ENCODE measurements around the gene IKBKE.
A peak's percentile ranks its signal among the peaks of the same experiment; 100 is the strongest.

IKBKE gene

DNA sequence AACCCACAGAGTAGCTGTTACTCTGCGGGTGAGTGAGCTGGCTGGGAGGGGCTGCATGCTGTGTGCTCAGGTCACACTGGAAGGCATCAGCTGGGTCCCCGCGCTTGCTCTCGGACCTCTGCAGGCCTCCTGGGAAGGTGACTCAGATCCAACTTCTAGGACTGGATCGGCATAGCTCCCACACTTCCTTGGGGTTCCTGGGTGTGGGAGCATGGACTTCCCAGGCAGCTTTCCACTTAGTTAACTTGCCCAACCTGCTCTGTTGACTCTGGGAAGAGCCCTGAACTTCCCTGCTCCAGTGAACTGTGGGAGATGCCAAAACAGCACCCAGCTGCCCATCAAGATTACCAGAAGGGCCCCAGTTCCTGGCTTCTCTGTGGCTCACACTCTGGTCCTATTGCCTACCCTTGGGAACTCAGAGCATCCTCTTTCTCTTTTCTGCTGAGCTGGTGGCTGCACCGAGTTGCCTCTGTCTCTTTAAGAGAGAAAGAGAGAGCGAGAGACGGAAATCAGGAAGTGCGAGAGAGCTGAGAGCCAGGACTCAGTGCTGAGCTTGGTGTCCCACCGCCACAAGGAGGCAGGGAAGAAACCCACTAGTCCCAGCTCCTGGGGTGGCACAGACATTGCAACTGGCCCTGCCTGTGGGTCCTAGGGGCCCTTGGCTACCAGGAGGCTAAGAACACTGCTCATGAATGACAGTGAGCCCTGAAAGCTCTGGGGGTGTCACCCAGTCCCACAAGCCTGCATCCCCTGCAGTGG is at the start of gene IKBKE:
Gene IKBKE, plus strand, starts transcription at position 544 of the 759 bp plus-strand sequence. CDS start 2,752 bp downstream, outside the sequence.
- peak; percentile 44 for DNase-seq (ENCODE audit: low read depth)

- no peak for DNase-seq (ENCODE audit: low read depth)
These were observed 48.5 kb upstream of the IKBKE start for GRCh38 chr1:206421616-206422340.

GRCh38 chr1:206422525-206422924 is 47.8 kb upstream of the IKBKE start:
- DNase-seq (ENCODE audit: low read depth), result no peak

- no peak for DNase-seq (ENCODE audit: low read depth)
These were observed 43.0 kb upstream of the IKBKE start for GRCh38 chr1:206427291-206427690.

GRCh38 chr1:206429421-206429820 is 40.9 kb upstream of the IKBKE start:
- no peak for DNase-seq (ENCODE audit: low read depth)

DNA sequence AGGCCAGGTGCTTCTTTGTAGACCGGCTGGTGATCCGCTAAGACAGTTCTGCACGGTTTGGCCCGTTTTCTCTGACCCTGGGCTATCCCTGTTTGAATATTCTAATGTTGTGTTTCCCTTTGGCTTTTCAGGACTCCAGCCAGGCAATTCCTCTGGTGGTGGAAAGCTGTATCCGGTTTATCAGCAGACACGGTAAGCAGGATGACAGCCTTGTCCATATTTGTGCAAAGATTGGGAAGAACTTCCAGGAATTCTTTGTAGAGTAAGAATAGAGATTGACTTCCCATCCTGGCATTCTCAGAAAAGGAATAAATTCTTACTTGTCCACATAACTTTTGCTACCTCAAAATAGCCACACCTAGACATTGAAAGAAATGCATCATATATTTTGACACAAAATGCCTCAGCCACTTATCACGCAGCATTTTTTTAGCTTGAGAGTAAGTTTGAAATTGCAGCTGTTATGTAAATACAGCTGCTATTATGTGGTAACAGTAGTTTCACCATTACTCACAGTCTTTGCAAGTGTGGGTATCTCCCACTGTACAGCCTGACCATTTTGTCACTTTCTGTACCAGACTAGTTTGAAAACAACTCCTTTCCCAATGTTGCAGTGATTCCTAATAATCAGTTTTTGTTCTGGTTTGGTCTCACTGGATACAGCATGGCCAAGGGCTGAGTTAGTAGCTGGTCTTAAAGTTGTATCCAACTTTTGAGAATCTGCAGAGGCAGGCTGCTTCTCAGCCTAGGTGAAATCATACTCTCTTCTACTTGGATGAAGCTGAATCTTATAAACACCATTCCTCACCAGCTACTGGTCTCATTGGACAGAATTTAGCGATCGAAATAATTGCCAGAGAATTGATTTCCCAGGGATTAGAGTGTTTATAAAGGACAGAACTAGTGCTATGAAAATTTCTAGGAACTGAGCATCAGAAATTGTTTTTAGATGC is 40.0 kb upstream of the IKBKE start:
- DNase-seq (ENCODE audit: low read depth), result no peak

- DNase-seq (ENCODE audit: low read depth), result no peak
These were observed 34.8 kb upstream of the IKBKE start for GRCh38 chr1:206435445-206435844.

- DNase-seq (ENCODE audit: low read depth), result no peak
These were observed 31.7 kb upstream of the IKBKE start for GRCh38 chr1:206438554-206438953.

DNA sequence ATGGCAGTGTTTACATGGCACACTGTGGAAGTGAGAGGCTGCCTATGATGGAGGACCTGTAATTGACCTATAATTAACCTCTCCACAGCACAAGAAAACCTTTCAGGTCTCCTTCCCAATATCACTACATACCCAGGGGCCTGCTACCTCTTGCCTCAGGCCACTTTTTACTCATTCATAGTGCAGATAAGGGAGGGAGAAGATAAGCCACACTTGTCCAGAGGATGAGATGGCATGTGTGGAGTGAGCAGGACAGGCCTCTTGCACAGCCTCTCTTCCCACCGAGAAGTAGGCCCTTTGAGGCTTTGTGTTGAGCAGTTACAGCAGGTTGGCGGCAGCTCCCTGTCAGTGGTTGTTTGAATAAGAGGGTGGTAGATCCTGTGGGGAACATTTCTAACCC is 31.1 kb upstream of the IKBKE start:
- no peak for DNase-seq (ENCODE audit: low read depth)

DNA sequence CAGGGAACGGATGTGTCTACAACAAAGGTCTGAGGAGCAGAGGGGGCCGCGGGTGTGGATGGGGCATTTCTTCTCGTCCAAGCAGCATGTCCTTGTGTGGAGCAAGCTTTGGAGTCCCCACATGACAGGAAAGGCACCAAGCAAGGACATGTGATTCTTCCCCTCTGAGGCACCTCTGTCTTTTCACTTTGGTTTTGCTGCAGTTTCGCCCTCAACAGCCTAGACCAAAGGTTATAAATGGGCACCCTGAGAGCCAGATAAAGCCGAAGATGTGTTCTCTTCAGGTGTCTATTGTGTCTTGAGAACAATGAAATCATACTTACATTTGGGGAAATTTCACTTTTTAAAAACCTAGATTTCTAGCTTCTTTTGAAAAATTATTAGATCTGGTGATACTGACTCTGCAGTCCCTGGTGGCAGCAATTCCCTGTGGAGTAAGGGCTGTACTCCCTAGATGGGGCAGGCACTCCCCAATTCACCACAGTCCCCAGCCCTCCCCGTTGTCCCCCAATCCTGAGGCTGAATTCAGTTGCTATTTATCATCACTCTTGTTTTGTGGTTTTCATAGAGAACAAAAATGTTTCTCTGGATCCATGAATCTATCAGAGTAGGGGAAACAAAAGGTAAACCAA is 28.8 kb upstream of the IKBKE start:
- DNase-seq (ENCODE audit: low read depth), result no peak

- no peak for DNase-seq (ENCODE audit: low read depth)
These were observed 28.2 kb upstream of the IKBKE start for GRCh38 chr1:206442101-206442500.

GRCh38 chr1:206445116-206445515 is 25.2 kb upstream of the IKBKE start:
- DNase-seq (ENCODE audit: low read depth), result no peak

- no peak for DNase-seq (ENCODE audit: low read depth)
These were observed 24.3 kb upstream of the IKBKE start for GRCh38 chr1:206445911-206446356.

DNA sequence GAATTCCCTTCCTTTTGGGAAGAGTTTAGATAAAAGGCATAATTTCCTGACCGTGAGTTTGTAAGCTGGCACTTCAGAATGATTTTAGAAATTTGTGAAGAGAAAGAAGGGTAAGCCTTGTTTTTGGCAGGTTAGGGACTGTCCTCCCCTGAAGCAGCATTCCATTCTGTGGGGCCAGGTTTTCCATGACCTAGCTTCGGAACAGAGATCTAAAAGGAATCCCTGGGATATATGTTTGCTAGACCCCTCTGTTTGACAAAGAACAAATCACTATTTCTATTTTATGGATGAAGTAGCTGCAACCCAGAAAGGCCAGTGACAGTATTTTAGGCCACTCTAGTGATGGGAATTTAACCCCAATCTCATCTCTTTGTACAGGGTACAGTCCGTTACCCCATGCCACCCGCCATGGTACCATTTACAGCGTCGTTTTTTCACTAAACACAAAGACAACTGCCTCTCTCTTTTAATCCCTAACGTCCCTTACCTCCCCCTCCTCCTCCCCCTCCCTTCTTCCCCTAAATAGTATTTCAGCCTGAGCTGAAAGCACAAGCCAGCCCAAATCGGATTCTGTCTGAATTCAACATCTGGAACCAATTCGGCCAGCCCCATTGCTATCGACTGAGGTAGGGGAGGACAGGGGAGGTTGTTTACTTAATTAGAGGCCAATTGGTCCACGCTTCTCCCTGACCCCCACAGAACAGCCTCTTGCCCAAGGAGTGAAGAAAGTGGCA is 23.4 kb upstream of the IKBKE start:
- no peak for DNase-seq (ENCODE audit: low read depth)

DNA sequence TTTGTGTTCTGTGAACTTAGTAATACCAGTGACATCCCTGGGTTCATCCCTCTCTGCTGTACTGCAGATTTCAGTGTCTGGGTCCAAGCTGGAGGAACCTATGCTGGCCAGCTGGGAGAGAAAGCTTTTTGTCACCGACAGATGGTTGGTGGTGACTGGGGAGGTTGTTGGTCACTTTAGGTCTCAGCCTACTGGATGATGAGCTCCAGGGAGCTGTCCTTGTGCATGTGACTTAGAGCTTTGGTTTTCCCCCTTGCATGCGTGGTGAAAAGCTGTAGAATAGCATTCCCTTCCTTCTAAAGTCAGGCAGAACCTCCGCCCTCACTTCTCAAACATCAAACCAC is 22.9 kb upstream of the IKBKE start:
- DNase-seq (ENCODE audit: low read depth), result no peak

DNA sequence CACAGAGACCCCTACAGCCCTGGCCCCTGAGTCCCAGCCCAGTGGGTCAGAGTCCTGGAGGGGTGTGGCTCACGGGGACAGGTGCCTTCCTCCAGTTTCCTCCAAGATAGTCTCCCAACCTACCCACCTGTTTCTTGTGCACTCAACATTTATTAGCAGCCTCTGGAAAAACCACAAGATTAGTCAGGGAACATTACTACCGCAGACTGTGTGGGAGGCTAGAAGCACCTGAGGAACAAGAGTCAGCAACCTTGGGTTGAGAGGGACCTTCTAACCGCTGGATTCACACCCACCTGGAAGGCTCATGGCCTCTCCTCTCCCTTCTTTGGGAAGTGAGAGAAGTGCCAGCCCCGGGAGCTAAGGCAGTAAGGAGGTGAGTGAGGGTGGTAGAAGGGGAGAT is 22.5 kb upstream of the IKBKE start:
- DNase-seq (ENCODE audit: low read depth), result no peak

DNA sequence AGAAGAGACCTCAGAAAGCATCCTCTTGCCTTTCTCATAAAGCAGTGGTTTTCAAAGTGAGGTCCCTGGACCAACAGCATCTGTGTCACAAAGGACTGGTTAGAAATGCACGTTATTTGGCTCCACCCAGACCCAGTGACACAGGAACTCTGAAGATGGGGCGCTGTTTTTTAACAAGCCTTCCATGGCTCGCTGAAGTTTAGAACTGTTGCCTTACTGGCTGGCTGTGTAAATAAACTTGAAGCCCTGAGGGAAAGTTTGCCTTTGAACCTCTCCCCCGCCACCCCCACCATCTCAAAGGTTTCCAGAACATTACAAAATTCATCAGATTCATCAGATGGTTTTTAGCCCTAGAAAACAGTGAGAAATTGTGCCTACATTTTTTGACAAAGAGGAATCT is 21.8 kb upstream of the IKBKE start:
- DNase-seq (ENCODE audit: low read depth), result no peak

DNA sequence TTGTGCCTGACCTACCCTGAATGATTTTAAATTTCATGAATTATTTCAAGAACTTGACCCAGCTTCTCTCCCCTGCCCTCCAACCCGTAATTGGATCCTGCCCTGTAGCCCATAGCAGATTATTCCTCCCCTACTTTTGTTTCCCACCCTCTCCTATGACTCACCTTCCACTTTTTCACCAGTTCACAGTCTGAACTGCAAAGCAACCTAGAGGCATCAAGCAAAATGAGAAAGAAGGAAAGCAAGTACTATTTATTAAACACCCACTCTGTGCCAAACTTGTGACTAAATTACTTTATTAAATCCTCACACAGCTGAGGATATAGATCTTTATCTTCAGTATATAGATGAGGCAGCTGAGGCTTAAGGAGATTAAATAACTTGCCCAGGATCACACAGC is 20.7 kb upstream of the IKBKE start:
- DNase-seq (ENCODE audit: low read depth), result no peak

DNA sequence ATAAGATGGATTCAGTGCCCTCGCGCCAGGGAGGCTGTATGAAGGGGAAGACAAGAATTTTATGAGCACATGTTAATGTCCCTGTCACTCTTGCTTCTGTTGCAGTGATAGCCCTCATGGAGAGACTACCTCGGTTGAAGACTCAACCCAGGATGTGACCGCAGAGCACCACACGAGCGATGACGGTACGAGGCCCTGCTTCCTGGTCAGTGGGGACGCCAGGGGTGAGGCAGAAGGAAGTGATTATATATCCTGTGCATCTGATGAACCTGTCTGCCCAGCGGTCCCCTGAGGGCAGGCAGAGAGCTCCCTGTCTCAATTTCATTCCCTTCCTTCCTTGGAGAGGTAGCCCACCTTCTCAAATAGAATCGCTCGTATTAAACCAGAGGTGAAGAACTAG is 20.0 kb upstream of the IKBKE start:
- no peak for DNase-seq (ENCODE audit: low read depth)

GRCh38 chr1:206451134-206451686 is 19.1 kb upstream of the IKBKE start:
- no peak for DNase-seq (ENCODE audit: low read depth)

- no peak for DNase-seq (ENCODE audit: low read depth)
These were observed 17.2 kb upstream of the IKBKE start for GRCh38 chr1:206453111-206453510.

All from activated T-cell treated with anti-CD3 and anti-CD28 coated beads for 48 hours (primary cell).